NCI-H524 (cell line): Measurements from ENCODE around the gene KCNMA1.

Experiments used
- DNase-seq, 2 experiments: peaks; one replicate each; lab custom pipeline; 2025; lab: John Stamatoyannopoulos, UW

Gene KCNMA1

DNA sequence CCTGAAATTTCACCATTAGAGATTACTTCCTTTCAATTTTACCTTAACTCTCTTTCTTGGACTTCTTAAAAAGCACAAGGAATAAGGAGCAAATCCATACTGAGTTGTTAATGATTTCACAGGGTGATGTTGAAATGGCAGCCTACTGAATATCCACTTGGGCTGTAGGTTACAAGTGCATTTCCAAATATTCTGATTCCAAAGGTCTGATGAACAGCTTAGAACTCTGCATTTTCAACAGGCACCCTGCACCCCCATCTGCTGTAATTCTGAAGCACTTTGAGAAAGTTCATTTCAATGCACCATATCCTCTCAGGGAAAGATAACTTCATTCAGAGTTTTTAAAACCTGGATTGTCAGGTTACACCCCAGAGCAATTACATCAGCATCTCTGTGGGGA lies 368.4 kb downstream of the KCNMA1 start:
- DNase-seq = no peak

GRCh38 chr10:77268721-77269120 lies 368.9 kb downstream of the KCNMA1 start:
- no peak for DNase-seq

- DNase-seq = peak in 1 of 2 experiments; percentile 7
These were observed 369.6 kb downstream of the KCNMA1 start for GRCh38 chr10:77267703-77268675.

DNA sequence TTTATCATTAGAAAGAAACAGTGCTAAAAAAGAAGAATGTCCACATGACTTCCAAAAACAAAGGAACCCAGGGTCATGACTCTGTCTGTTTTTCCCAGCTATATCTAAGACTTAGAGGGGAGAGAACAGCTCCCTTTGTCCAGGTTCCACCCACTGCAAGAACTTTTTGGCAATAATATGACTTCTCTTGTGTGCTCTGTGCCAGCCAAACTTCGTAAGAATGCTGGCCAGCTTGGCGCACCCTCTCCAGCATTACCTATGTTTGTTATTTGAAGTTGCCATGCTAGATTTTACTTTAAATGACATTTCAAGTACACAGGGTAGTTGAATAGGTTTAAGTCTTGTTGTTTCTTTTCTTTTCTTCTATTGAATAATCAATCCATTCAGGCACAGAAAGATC lies 371.4 kb downstream of the KCNMA1 start:
- DNase-seq = no peak

DNA sequence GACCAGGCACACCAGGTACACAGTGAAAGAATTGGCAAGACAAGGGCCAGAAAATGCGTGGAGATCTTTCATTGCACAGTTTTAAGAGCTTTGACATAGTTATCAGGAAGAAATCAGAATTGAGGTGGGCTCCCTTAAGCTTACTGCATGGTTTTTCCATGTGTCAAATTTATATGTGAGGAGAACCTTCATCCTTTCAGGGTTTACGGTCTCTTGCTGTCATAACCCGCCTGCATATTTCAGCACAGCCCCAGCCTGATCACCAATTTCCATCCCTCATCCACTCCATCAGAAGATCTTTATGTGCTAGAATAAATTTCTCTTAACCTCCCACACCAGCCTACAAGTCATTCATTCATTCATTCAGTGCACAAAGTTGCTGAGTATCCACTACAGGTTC lies 373.1 kb downstream of the KCNMA1 start:
- DNase-seq = no peak

DNA sequence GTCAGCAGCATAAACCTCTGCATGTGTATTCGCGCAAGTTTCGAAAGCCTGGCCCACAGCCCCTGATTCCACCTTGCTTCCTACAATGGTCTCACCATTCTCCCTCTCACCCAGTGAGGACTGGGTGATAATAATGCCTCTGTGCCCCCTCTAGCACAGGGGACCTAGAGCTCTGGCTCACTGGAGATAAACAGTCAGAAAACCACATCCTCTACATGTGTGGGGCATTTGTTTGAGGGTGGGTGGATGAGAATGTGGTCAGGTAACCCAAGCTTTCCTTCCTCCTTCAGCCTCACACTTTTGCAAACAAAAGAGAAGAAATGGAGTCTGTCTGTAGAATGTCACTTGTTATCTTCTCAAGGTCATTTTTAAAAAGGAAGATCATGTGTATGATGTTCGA lies 373.5 kb downstream of the KCNMA1 start:
- DNase-seq = no peak

- DNase-seq = no peak
These were observed 373.9 kb downstream of the KCNMA1 start for GRCh38 chr10:77263700-77264099.

- no peak for DNase-seq
These were observed 376.5 kb downstream of the KCNMA1 start for GRCh38 chr10:77261146-77261545.

- no peak for DNase-seq
These were observed 378.3 kb downstream of the KCNMA1 start for GRCh38 chr10:77259171-77259874.

- peak; percentile 25 to 55 for DNase-seq
These were observed 381.3 kb downstream of the KCNMA1 start for GRCh38 chr10:77256346-77256745.

GRCh38 chr10:77253556-77254064 lies 384.0 kb downstream of the KCNMA1 start:
- DNase-seq = peak in 1 of 2 experiments; percentile 38

- peak; percentile 82 for DNase-seq
These were observed 384.5 kb downstream of the KCNMA1 start for GRCh38 chr10:77253147-77253545.

DNA sequence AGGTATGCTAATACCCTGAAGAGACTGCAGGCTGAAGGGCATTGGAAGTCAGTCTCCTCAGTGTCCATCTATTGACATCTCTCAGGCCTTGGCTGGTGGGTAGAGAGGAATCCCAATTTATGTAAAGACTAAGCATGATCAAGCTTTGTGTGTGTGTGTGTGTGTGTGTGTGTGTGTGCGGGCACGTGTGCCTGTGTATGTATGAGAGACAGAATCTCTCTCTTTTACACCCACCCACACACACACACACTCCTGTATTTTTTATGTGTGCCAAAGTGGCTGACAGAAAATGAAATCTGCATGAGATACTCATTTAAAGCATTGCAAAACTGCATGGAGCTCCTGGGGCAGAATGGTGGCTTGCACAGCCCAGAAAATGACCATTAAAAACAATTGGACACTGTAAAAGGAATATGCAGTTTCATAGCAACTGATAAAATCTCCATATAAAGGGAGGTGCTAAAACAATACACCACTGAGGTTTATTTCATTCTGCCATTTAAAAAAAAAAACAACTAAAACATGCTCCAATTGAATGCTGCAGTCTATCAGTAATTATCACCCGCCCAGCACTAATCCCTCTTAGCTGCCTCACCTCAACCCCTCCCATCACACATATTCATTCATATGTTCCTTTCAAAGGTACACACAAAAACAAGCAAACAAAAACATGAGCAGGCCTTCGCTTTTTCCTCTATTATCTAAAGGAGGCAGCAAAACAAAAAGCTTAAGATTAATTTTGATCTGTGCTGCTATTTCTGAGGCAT lies 385.0 kb downstream of the KCNMA1 start:
- no peak for DNase-seq

DNA sequence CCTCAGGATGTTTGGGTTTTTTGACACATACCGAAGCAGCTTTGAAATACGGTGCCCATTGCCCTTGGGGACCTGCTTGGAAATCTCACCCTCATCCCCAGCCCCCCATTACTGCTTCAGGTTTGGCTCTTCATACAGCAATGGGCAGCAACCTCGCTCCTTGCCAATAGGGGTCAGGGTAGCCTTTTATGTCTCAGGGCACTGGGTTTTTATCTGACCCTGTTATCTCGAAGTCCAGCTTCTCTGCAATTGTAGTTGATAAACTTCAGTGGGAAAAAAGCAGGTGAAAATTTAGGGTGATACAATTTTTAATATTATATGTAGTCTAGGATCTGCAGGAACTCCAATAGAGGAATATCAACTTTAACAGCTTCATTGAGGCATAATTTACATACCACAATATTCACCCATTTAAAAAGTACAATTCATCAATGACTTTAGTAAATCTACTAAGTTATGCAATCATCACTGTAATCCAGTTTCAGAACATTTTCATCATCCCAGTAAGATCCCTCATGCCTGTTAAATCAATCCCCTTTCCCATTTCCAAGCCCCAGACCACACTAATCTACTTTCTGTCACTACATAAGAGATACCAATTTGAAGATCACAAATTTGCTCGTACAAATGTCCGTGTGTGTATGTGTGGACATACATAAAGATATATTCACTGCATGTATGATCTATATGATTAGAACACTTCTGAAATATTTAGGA lies 386.2 kb downstream of the KCNMA1 start:
- peak in 1 of 2 experiments; percentile 29 for DNase-seq

DNA sequence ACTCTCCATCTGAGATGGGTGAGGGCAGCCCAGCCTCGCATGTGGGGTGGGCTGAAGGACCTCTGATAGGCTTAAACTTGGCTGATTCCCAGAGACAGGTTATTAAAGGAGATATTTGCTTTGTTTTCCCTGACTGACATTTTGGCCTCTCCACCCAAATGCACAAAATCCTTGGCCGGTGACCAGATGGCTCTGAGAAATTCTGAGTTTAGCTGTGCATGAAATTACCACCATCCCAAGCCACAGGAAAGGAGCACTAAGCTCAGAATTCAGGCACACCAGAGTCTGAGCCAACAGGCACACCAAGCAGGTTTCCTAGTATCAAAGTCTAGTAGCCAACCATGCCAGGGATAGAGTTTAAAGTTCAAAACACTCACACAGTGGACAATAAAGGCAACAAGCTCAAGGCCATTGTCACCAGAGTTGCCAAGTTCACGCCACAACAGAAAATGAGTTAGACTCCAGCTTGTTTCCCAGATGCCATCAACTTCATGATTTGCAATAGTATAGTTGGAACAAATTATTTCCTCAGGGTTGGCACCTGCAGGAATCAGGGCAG lies 387.6 kb downstream of the KCNMA1 start:
- DNase-seq = no peak

DNA sequence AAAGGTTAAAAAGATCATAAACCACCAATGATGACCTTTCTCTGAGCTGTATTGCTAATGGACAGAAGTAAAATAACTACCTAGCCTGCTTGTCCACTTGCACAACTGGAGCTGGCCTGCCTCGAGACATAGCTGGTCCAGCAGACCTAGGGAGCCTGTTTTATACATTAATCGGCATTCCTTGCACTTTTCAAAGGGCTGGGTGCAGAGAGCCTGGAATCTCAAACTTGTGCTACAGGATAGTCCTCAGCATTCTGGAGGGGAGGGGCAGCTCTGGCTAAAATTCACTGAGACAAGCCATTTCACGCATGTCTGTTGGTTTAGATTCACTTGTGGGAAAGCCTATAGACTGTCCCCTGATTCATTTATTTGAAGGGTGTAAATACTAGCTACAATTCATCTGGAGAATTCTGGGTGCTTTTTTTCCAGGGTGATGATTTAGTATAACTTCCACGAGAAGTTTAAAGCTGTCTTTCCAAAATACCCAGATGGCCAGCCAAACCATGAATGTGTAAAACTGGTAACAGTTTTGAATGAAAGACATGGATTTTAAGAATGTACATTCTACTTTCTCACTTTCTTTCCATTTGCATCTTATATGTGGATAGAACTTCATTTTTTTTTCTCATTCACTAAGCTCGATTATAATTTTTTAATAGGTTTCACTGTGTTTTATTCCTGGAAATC lies 389.4 kb downstream of the KCNMA1 start:
- DNase-seq = no peak

DNA sequence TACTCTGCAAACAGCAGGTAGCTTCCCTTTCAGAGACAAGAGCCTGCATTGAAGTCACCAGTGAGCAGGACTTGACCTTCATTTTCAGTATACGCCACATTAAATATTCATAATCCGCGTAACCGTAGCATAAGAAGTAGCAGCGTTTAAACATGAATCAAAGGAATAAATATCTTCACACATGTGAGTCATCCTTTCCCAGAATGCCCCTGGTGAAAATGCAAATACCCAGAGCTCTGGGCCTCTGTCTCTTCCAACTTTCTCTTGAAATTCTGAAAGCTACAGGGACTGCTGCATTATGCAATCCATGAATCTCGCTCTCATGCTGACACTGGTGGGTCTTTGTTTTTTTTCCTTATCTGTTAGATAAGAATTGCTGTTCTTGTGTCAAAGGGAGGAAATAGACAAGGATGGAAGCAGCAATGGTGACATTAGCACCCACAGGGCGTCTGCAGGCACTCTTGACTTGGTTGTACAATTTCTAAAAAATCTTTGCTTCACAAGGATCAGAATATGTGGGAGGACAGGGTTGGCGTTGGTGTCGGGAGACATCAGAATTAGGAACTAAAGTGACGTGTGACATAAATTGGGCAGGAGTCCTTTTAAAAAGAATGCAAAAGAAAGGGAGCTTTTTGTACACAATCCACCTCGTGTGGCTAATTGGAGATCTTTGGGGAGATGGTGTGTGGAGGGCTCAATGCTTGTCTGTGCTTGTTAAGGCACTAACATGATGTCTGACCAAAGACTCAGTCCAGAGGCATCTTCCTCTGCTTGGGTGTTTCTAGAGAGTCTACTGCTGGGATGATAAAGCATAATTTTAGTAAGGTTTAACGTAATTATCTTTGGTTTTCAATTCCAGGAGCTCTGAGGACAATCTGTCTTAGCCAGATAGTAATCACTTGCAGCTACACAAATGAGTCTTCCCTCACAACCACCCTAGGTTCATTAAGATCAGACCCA lies 390.3 kb downstream of the KCNMA1 start:
- DNase-seq = no peak

DNA sequence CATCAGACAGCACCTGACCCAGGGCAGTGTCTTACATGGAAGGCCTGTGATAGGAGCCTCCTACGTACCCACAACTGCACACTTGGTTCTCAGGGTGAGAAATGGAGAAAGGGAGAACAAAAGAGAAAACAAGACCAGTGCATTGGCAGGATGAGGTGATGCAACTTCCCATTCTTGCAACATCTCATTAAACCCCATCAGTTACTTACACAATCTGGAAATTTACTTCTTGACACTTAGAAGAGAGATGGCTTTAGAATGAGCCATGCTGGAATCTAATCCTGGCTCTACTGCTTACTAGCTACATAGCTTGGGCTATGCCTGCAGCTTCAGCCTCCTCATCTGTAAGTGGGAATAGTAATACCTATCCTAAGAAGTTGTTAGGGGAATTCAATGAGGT lies 391.7 kb downstream of the KCNMA1 start:
- no peak for DNase-seq

GRCh38 chr10:77244746-77245145 lies 392.9 kb downstream of the KCNMA1 start:
- no peak for DNase-seq
